Vagina (tissue), 2 donors: ENCODE measurements around the gene ZMYND12.

Source experiments
- CTCF ChIP-seq, 3 experiments: fragments of 450-650 bp in 2 of 3; fragments of 200-600 bp in 1 of 3; sonication (generic) in 1 of 3; IDR thresholded peaks; one replicate each; pipeline ENCODE4 v1.5.1; 2017 to 2019; ENCODE audit warnings: antibody characterized with exemption in 3 of 3, mild to moderate bottlenecking in 2 of 3, moderate library complexity in 2 of 3
- POLR2A ChIP-seq, 2 donors: fragments of 450-650 bp; IDR thresholded peaks; one replicate each; pipeline ENCODE4 v1.6.1; 2017; ENCODE audit warnings: antibody characterized with exemption in 2 of 2, mild to moderate bottlenecking in 2 of 2, moderate library complexity in 2 of 2
- POLR2AphosphoS5 ChIP-seq, 2 donors: sonication (generic); formaldehyde crosslinking; IDR thresholded peaks; one replicate each; pipeline ENCODE4 v1.9.0; 2017; ENCODE audit warnings: antibody characterized with exemption in 2 of 2, mild to moderate bottlenecking in 2 of 2, low read depth in 1 of 2; ENCODE audit not compliant: insufficient read depth in 1 of 2

- no peak for TF ChIP-seq POLR2A (IDR thresholded peaks at IDR 0.05)
- TF ChIP-seq CTCF (IDR thresholded peaks at IDR 0.05): no peak
- no peak for TF ChIP-seq POLR2AphosphoS5 (IDR thresholded peaks at IDR 0.05; ENCODE audit: insufficient read depth in 1 of 2, low read depth in 1 of 2)
These were observed 5.8 kb downstream of the ZMYND12 start for GRCh38 chr1:42450061-42450460.
